IPS-11a (cell line): ENCODE results near the gene EIF3I.

Experiments
- H3K4me3 ChIP-seq: one replicate; pipeline ENCODE4 v1.5.1; 2013; ENCODE audit warnings: low read depth, low read length, control low read depth

Gene EIF3I

DNA sequence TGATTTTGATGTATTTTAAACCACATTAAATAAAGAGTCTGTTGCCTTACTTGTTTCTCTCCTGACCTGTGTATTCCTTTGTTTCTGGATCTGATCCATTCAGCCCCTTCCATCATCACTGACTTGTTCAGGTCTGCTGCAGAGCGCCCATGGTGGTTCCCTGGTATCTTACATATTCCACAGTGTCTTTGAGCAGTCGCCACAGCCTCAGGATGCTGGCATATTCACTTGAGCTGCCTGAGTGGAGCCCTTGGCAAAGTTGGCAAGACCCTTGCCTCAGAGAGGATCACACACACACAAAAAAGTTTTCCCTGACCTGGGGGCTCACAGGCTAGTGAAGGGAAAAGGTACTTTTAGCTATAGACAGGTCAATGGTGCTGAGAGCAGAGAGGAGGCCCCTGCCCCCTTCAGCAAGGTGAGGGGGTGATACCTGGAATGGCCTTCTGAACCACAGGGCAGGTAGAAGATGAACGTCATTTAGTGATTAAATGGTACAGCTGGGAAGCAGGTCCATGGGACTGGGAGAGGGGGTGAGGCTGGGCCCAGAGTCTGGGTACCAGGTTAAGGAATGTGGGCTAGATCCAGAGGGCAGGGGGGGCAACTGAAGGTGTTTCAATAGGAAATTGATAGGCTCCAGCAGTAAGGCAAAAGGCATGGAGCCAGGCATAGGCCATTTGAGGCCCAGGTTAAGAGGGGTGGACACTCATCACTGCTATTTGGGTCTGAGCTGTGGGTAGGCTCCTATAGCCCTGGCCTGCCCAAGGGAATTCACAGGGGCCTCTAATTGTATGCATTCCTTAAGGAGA is 23.8 kb upstream of the EIF3I start:
- no peak overlapping the region for H3K4me3 ChIP-seq

DNA sequence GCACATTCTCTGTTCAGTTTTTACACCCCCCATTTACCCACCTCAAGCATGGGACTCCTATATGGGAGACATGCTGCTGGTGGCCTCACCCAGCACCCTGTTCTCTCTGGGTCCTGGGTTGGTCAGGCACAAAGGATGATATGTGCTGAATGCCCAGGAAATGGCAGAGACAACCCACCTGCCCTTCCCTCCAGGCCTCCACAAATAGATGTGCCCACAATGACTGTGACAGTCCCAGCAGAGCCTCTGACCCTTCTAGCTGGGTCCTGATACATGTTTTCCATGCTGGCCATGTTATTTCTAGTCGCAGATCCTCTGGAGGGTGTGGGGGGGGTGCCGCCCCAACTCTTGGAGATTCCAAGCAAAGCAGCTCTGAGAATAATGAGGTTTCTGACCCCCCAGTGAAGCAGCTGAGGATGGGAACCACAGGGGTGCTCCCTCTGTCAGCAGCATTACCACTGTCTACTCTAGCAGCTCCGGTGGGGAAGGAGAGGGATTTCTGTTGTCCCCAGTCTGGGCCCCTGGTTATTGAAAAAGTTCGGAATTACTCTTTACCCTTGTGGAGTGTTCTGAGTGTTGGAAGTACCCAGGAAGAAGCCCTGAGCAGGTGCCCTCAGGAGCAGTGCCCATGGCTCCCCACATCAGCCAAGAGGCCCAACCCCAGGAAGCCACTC is 23.0 kb upstream of the EIF3I start:
- H3K4me3 ChIP-seq, result no peak overlapping the region

DNA sequence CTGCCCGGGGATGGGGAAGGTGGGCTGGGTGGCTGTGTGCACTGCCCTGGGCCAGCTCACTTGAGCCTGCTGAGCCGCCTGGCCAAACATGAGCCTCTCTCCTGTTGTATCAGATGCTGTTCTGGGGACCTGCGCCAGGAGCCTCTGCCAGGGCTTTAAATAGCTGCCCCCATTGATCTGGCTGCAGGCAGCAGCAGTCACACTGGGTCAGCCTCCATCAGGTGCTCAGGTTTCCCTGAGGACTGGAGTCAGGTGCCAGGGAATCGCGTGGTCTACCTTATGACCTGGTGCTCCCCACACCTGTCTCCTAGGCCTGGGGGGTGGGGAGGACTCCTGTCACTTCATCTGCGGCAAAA is 22.5 kb upstream of the EIF3I start:
- peak overlapping the region; percentile 61 for H3K4me3 ChIP-seq

DNA sequence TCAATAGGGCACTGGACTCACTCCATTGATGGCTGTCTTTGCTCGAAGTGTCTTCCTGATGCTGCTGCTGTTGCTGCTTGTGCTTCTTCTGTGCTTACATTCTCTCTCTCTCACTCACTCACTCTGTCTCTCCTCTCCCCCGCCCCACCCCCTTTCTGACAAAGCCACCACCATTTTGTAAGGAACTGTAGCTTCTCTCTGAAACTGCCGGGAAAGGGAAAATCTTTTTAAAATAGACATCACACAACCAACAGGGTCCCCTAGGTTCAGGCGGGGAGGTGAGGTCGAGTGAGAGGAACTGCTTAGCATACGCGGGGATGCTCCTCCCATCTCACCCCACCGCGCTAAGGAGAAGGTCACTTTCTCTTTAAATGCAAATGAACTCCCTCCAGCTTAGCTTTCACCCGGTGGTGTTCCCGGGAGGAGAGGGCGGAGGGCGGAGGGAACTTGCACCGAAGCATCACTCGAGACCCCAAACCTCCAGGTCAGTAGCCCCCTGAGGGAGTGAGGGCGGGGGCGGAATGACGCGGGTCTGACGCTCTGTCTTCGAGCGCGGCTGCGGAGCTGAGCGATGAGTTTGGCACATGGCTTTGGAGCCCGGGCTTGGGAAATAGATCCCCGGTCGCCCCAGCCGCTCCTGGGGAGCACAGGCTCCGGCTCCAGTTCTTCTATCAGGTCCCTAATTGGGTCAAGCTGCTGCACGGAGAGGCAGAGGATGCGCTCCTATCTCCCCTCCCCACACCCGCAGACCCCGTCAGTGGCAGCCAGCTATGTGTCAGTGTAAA is 21.8 kb upstream of the EIF3I start, which contains the start of gene CCDC28B:
Gene CCDC28B (plus strand): TSS at position 370 of the 785 bp plus-strand sequence. CDS start 1,341 bp downstream, outside the sequence.
- peak within 1 kb of the TSS; percentile 61 for H3K4me3 ChIP-seq

DNA sequence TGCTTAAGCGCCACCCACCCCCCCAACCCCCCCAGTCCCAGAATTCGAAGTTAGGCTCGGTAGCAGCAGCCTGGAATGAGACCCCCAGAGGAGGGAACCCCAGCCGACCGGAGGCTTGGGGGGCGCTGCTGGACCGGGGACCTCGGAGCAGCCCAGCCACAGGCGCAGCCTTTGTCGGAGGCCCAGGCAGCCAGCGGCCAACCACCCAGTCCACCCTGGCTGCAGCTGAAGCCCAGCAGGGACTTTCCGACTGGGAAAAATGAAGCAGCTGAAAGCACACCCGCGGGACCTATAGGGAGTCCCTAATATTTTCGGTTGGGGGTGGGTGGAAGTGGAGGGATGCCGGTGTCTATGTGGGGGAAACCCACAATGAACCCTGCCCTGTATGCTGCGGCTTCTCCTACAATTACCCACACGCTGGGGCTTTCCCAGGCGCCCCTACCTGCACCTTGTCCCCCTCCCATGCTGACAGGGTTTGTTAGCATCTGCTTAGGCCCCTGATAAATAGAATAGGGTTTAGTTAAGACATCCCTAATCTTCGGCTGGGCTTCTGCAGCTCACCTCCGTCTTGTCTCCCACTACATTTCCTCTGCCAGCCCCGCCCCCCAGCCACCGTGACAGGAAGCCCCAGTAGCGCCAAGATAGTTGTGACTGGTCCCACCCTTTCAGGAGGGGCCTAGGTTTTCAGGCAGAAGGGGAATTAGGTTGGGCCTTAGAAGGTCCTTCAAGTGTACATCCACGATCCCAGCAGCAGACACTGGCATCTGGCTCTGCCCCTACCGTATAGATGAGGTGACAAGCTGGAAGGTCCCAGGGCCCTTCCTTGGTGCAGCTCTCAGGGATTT is 21.0 kb upstream of the EIF3I start:
- peak overlapping the region; percentile 61 for H3K4me3 ChIP-seq

DNA sequence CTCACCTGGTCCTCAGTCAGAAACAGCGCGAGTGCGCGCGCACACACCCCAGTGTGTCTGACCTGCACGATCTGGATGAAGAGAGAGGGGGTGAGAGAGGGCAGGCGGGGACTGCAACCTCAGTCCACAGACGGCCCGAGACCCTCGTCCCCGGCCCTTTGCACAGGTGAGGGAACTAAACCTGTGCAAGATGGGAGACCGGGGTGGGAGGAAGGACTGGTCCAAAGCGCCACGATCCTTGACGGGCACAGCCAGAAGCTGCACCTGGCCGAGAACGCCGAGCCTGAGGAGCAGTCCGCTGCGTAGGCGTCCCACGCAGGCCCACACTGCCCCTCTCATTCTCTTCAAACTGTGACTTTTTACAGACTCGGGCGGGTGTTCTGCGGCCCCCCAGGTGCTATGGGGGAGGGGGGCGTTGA is 17.3 kb upstream of the EIF3I start:
- peak overlapping the region; percentile 89 for H3K4me3 ChIP-seq

DNA sequence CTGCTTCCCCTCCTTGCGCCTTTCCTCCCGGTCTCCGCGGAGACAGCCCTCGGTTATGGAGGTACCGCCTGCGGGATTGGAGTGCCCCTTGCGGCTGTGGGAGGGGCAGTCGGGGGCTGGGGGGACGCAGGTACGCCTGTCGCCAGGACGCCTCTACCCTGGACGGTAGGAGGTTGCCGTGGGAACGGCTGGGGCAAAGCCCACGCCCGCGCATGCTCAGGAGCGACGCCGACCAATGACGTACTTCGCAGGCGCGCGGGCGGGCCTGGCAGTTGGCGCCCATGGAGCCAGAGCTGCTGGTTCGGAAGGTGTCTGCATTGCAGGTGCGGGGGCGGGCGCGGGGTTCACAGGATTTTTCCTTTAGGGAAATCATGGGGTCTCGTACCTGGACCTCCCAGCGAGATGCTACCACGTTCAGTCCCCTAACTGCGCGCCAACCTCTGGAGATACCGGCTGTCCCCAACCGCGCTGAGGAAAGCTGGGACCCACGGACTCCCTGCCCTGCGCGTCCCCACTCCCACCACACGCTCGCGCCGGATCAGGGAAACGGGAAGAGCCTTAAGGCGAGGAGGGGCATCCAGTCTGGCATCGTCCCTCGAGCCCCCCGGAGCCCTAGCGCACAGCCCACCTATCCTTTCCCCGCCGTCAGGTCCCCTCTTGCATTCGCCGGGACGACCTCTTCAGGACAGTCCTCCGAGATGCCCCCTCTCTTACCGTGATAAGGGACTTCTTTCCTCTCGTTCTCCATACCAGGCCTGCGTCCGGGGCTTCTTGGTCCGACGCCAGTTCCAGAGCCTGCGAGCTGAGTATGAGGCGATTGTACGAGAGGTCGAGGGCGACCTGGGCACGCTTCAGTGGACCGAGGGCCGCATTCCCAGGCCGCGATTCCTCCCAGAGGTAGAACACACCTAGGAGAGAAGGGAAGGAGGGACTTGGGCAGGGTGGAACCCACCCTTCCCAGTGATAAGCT is 16.5 kb upstream of the EIF3I start, which contains the start of gene IQCC:
Gene IQCC (plus strand): TSS at position 271 of the 970 bp plus-strand sequence. CDS start 11 bp downstream, at position 282.
- peak within 1 kb of the TSS; percentile 89 for H3K4me3 ChIP-seq

DNA sequence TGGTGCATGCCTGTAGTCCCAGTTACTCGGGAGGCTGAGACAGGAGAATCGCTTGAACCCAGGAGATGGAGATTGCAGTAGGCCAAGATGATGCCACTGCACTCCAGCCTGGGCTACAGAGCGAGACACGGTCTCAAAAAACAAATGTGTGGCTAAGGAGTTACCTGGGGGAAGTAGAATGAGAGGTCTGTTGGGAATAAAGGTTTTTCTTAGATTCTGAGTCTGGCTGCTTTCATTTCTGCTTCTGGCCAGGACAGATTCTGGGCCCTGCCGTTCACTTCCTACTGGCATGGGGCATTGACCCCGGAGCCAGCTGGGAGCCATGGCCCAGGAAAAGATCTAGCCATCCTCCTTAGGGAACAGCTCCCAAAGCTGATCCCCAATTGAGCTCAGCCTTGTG is 13.7 kb upstream of the EIF3I start:
- H3K4me3 ChIP-seq, result no peak overlapping the region

DNA sequence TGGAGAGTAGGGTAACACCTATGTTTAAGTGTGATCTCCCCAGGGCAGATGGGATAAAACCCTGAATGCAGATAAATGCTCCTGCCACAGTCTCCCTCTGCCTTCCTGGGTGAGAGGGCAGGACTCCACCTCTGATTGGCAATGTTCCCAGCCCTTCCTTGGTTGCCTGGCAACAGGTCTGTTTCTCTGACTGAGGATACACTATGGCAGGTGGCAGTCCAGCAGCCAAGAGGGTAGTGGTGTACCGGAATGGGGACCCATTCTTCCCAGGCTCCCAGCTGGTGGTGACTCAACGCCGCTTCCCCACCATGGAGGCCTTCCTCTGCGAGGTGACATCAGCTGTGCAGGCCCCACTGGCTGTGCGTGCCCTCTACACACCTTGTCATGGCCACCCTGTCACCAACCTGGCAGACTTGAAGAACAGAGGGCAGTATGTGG is 13.3 kb upstream of the EIF3I start, which contains the start of gene DCDC2B:
Gene DCDC2B (plus strand): TSS at position 199 of the 438 bp plus-strand sequence. CDS start 5 bp downstream, at position 204.
- no peak within 1 kb of the TSS for H3K4me3 ChIP-seq

DNA sequence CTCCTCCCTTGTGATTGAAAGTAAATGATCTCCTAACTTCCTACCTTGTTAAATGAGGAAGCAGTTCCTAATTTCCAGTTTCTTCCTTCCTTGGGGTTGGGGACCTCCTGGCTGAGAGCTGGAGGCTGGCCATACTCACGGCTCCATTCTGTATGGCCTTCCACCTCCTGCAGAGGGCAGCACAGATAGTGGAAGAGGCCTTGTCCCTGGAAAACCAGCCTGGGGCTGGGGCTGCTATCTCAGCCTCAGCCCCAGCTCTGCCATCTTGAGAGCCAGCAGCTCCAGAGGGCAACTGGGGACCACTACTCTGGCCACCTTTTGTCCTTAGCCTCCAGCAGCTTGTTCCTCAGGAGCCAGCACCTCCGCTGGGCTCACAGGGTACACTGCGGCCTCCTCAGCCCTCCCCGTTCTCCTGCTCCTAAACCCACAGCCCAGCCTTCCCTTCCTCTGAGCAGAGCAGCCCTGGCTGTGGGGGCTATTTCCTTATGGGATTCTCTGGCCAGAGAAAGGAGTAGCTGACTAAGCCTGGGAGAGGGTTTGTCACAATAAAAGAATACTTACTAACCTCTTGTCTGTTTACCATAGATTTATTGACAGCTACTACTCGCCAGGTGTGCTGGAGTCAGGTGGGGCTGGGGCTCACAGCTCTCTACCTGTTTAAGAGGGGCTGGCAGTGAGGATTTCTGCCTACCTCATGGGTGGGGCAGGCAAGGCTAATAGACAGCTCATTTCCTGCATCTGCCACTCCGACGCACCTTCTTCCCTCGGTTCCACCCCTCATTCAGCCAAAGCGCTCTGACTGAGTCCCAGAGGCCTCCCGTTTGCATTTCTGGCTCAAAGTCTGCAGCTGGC is 6.4 kb upstream of the EIF3I start:
- H3K4me3 ChIP-seq, result no peak overlapping the region

DNA sequence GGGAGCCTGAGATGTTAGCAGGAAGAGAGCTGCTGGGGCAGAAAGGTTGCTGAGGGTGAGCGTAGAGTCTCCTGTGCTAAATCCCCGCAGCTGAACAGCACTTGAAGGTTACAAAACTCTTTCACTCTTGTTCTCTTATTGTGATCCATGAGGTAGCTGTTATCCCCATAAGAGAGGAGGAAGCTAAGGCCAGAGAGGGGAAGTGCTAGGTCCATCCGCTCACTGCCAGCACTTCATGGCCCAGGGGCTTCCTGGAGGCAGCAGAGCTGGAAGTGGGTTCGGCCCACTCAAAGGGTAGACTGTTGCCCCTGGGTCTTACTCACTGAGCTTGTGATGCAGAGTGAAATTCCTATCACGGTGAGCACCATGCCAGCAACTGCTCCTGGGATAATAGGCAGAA is 5.6 kb upstream of the EIF3I start:
- H3K4me3 ChIP-seq, result no peak overlapping the region

DNA sequence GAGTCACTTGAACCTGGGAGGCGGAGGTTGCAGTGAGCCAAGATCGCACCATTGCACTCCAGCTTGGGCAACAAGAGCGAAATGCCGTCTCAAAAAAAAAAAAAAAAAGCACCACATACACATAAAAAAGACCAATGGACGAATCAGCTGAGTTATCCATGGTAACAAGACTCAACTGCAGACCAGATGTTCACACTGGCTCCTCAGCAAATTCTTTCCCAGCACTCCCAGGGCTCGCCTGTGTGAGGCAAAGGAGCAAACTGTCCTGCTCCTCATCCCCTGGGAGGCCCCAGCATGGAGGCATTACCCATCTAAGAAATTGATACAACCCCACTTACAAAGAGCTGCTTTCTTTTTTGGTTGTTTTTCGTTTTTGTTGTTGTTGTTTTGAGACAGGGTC is 3.2 kb upstream of the EIF3I start:
- no peak overlapping the region for H3K4me3 ChIP-seq

DNA sequence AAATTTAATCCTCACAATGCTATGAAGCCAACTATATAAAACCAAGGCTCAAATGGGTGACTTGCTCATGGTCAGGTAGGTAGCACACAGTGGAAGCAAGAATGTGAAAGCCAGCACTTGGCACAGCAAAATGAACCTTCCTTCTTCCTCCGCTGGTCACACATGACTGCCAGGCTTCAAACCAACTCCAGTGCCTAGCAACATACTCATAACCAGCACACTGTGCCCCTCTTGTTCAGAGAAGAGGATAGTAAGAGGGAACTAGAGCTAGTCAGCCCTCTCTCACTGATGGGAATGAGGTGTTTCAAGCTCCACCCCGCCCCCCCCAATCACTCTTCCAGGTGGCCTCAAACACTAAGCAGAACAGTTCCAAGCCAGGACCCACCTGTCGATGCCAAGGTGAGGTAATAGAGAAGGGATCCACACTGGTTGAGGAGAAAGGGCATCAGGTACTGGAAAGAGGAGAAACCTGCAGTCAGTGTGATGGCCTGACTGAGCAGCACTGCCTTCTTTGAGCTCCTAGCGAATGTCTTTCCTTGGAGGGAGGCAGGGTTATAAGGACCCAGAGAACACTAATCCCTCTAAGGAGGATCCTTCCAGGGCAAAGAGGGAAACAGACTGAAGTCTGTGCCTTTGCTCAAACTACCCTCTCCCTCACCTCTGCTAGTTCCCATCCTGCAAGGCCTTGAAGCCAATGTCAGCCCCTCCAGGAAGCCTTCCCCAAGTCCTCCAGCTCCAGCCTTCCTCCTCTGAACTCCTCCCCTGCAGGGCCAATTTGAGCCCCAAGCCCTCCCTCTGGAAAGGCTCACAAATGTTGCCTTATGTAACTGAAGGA is 1.2 kb upstream of the EIF3I start:
- H3K4me3 ChIP-seq, result peak overlapping the region; percentile 96

DNA sequence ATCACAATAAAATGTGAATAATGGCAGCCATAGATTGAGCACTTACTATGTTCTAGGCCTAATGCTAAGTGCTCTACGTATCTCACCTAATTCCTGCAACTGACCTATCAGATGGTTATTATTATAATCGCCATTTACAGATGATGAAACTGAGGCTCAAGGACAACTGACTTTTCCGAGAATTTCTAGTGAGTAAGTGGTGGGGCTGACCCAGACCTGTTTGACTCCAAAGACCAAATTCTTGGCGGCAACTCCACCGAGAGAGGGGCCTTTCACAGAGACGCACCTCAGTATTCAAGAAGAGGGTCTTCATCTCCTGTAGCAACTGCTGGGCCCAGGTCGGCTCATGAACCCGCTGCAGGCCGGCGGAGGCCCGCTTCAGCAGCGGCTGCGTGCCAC is 627 bp upstream of the EIF3I start:
- H3K4me3 ChIP-seq, result peak overlapping the region; percentile 96

DNA sequence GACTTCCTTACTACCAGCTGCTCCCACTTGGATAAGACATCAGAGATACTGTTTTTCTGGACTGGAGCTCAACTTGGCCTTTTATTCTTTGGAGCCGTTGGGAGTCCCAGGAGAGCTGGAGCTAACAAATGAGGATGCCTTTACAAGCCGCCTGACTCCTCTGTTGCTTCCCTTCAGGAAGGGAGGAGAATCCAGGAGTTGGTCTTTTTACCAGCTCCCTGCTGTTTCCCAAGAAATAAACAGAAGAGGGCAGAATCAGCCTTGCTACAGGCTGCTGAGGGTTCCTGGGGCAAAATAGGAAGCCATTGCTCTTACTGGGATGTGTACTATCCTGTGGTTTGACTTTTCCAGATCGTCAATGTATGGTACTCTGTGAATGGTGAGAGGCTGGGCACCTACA is 1.5 kb downstream of the EIF3I start:
- no peak overlapping the region for H3K4me3 ChIP-seq

DNA sequence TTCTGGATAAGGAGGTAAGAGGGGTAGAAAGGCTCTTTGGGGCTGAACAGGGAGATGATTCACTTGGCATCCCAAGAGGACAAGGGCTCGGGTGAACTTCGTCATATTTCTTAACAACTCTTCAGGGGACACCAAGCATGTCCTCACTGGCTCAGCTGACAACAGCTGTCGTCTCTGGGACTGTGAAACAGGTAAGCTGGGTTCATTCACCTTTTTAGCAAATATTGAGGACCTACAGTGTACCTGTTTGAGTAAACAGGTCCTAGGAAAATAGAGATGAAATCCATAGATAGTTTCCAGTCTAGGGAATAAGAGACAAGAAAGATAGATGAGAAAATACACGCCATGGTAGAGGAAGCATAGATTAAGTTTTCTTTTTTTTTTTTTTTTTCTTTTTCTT is 2.1 kb downstream of the EIF3I start:
- H3K4me3 ChIP-seq, result no peak overlapping the region

DNA sequence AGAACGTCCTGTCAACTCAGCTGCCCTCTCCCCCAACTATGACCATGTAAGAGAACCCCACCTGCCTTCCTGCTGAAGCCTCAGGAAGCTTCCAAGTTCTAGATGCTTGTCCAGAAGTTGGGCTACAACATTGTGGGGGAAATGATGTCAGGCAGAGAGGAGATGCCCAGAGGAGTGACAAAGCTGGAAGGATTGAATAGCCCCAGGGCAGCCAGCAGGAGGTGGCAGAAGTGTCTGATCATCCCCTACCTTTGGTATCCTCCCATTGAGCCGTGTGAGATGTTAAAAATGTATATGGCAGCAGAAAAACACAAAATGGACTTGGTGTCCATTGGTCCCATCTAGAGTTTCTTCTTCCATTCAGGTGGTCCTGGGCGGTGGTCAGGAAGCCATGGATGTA is 6.6 kb downstream of the EIF3I start:
- no peak overlapping the region for H3K4me3 ChIP-seq
